Measurements from ENCODE around the gene ARID5B. TPM values are rescaled to one million over a fixed set of nuclear protein-coding genes. Genes with fewer than 3 reads are reported as not detected.

The ARID5B gene
- polyA plus RNA-seq, 1 donor from 2014 or later = 2.1 TPM

DNA sequence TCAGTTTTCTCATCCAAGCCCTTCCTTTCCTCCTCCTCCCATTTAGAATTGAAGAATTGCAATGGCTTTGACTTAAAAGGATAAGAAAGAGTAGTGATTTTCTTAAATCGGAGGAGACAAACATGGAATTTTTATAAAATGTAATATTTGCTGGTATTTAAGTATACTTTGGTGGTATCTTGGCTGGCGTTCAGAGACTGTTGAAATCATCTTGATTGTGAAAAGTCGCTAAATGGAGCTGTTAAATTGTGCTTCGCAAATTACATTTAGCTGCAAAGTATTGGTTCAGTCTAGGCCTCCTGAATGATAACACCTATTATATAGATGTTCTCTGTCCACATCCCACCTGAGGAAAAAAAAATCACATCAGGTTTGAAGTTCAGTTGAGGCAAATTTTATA lies 81.8 kb downstream of the ARID5B start:
- H2AFZ ChIP-seq (ENCODE audit: low read depth, low read length) = no peak overlapping the region
- H3K9ac ChIP-seq (ENCODE audit: low read length) = no peak overlapping the region
- TF ChIP-seq MXI1 (conservative IDR thresholded peaks at IDR 0.05; ENCODE audit: poor library complexity, severe bottlenecking) = no peak
- no peak for TF ChIP-seq EZH2 (IDR thresholded peaks at IDR 0.05; ENCODE audit: borderline replicate concordance, insufficient read depth, low read length, poor library complexity, severe bottlenecking)
- no peak for TF ChIP-seq TAF1 (IDR thresholded peaks at IDR 0.05; ENCODE audit: low read depth)
- no peak for TF ChIP-seq CTCF (IDR thresholded peaks at IDR 0.05; ENCODE audit: poor library complexity, severe bottlenecking)
- TF ChIP-seq, protein P1, sequence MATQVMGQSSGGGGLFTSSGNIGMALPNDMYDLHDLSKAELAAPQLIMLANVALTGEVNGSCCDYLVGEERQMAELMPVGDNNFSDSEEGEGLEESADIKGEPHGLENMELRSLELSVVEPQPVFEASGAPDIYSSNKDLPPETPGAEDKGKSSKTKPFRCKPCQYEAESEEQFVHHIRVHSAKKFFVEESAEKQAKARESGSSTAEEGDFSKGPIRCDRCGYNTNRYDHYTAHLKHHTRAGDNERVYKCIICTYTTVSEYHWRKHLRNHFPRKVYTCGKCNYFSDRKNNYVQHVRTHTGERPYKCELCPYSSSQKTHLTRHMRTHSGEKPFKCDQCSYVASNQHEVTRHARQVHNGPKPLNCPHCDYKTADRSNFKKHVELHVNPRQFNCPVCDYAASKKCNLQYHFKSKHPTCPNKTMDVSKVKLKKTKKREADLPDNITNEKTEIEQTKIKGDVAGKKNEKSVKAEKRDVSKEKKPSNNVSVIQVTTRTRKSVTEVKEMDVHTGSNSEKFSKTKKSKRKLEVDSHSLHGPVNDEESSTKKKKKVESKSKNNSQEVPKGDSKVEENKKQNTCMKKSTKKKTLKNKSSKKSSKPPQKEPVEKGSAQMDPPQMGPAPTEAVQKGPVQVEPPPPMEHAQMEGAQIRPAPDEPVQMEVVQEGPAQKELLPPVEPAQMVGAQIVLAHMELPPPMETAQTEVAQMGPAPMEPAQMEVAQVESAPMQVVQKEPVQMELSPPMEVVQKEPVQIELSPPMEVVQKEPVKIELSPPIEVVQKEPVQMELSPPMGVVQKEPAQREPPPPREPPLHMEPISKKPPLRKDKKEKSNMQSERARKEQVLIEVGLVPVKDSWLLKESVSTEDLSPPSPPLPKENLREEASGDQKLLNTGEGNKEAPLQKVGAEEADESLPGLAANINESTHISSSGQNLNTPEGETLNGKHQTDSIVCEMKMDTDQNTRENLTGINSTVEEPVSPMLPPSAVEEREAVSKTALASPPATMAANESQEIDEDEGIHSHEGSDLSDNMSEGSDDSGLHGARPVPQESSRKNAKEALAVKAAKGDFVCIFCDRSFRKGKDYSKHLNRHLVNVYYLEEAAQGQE (IDR thresholded peaks at IDR 0.05; ENCODE audit: borderline replicate concordance) = no peak
- TF ChIP-seq EP300 (conservative IDR thresholded peaks at IDR 0.05; ENCODE audit: poor library complexity, severe bottlenecking) = no peak
- no peak for TF ChIP-seq RAD21 (conservative IDR thresholded peaks at IDR 0.05)
- no peak for TF ChIP-seq SMC3 (conservative IDR thresholded peaks at IDR 0.05; ENCODE audit: poor library complexity)
- H3K36me3 ChIP-seq (ENCODE audit: insufficient read depth, low read length) = no peaks in the 10 kb centered on the region
- H3K27ac ChIP-seq (ENCODE audit: low read length) = no peak overlapping the region
- no peaks in the 10 kb centered on the region for H4K20me1 ChIP-seq (ENCODE audit: insufficient read depth)
- no peak overlapping the region for H3K4me3 ChIP-seq (ENCODE audit: low read length)
- H3K79me2 ChIP-seq (replicated peaks; ENCODE audit: insufficient read depth, low read length) = no peaks in the 10 kb centered on the region
- H3K4me2 ChIP-seq (ENCODE audit: low read length) = no peak overlapping the region
- H3K27me3 ChIP-seq (ENCODE audit: insufficient read depth, low read depth, low read length) = no peaks in the 10 kb centered on the region
- H3K9me3 ChIP-seq (ENCODE audit: low read length) = no peaks in the 10 kb centered on the region
- H3F3A ChIP-seq (ENCODE audit: insufficient read depth, low read length, poor library complexity, severe bottlenecking) = no peaks in the 10 kb centered on the region
- H3K9me2 ChIP-seq (ENCODE audit: insufficient read depth, low read length) = no peaks in the 10 kb centered on the region

DNA sequence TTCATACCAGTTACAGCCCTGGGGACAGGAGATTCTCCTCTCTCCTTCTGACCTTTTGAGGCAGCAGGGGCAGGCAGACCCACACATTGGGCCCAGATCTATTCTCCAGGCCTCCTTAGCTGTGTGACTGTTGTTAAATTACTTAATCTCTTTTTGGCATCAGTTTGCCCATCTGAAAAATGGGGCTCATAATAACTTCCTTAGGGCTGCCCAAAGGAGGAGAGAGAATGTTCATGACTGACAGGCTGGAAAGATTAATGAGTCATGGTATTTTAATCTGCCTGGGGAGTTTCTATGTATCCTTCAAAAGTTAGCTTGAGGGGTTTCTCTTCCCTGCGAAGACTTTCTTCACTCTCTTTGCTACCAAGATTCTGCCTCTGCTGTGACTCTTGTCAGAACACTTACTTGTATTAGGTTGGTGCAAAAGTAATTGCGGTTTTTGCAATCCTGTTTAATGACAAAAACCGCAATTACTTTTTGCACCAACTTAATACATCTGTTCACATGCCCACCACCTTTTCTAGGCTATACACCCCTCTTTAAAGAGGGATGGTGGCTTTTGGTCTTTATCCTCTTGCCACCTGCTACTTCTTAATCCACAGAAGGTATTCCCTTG lies 83.4 kb downstream of the ARID5B start:
- no peaks in the 10 kb centered on the region for H3K79me2 ChIP-seq (replicated peaks; ENCODE audit: insufficient read depth, low read length)
- no peak overlapping the region for H3K9ac ChIP-seq (ENCODE audit: low read length)
- H2AFZ ChIP-seq (ENCODE audit: low read depth, low read length) = no peak overlapping the region
- TF ChIP-seq TAF1 (IDR thresholded peaks at IDR 0.05; ENCODE audit: low read depth) (no peak), MXI1 (conservative IDR thresholded peaks at IDR 0.05; ENCODE audit: poor library complexity, severe bottlenecking) (no peak), EZH2 (IDR thresholded peaks at IDR 0.05; ENCODE audit: borderline replicate concordance, insufficient read depth, low read length, poor library complexity, severe bottlenecking) (no peak), EP300 (conservative IDR thresholded peaks at IDR 0.05; ENCODE audit: poor library complexity, severe bottlenecking) (no peak), POLR2AphosphoS5 (IDR thresholded peaks at IDR 0.05) (no peak), CTCF (IDR thresholded peaks at IDR 0.05; ENCODE audit: poor library complexity, severe bottlenecking) (no peak), RAD21 (conservative IDR thresholded peaks at IDR 0.05) (no peak), SMC3 (conservative IDR thresholded peaks at IDR 0.05; ENCODE audit: poor library complexity) (no peak)
- TF ChIP-seq, protein P1 (IDR thresholded peaks at IDR 0.05; ENCODE audit: borderline replicate concordance) = no peak
- no peak overlapping the region for H3K27ac ChIP-seq (ENCODE audit: low read length)
- no peak overlapping the region for H3K4me2 ChIP-seq (ENCODE audit: low read length)
- H3K9me3 ChIP-seq (ENCODE audit: low read length) = no peaks in the 10 kb centered on the region
- no peak overlapping the region for H3K4me3 ChIP-seq (ENCODE audit: low read length)
- H3F3A ChIP-seq (ENCODE audit: insufficient read depth, low read length, poor library complexity, severe bottlenecking) = no peaks in the 10 kb centered on the region
- no peaks in the 10 kb centered on the region for H4K20me1 ChIP-seq (ENCODE audit: insufficient read depth)
- no peaks in the 10 kb centered on the region for H3K36me3 ChIP-seq (ENCODE audit: insufficient read depth, low read length)
- H3K9me2 ChIP-seq (ENCODE audit: insufficient read depth, low read length) = no peaks in the 10 kb centered on the region
- no peaks in the 10 kb centered on the region for H3K27me3 ChIP-seq (ENCODE audit: insufficient read depth, low read depth, low read length)

Data from neural cell (in vitro differentiated cells).